Endothelial cell of umbilical vein (primary cell): ENCODE data around the gene NSG2. TPM values are rescaled to one million over a fixed set of nuclear protein-coding genes. Genes with fewer than 3 reads are reported as not detected.

Experiments used
- BruUV-seq: library from RNA; stranded (reverse); fragments of 400-500 nt; replicated peaks from 2 replicates; lab custom pipeline; 2021; lab: Mats Ljungman, UMichigan
- CTCF ChIA-PET: fragments of 300-600, 350-600 bp; sonication (Branson Sonifier 250); formaldehyde crosslinking; loops from one replicate; lab custom pipeline; 2021; ENCODE audit warnings: antibody characterized with exemption, inconsistent platforms; lab: Charles Lee
- POLR2A ChIA-PET: fragments of 300-600, 350-600 bp; sonication (Branson Sonifier 250); formaldehyde crosslinking; loops from one replicate; lab custom pipeline; 2021; ENCODE audit warnings: antibody characterized with exemption, inconsistent platforms; lab: Charles Lee
- DNase-seq: peaks from one replicate; pipeline ENCODE4 v3.0.0-alpha.2; 2011; ENCODE audit warnings: low read depth, low spot score
- FAIRE-seq: peaks from 2 replicates; lab custom pipeline; 2011; peaks lifted over from hg19 to GRCh38; lab: Jason Lieb, UNC
- H2AFZ ChIP-seq: 2 replicates; pipeline ENCODE4 v1.6.0; 2012; ENCODE audit warnings: low read depth, low read length, control low read depth, inconsistent platforms
- H3K27ac ChIP-seq: 2 replicates; pipeline ENCODE4 v1.5.1; 2011; ENCODE audit warnings: low read depth, mild to moderate bottlenecking, control low read depth, low read length, moderate library complexity; ENCODE audit not compliant: insufficient read depth
- H3K27me3 ChIP-seq, 2 experiments: 2 replicates each; pipeline versions ENCODE4 v1.6.0 to v1.6.1; 2011; ENCODE audit warnings: low read length in 2 of 2, mixed read lengths in 1 of 2; ENCODE audit not compliant: control insufficient read depth in 2 of 2, insufficient read depth in 2 of 2
- H3K36me3 ChIP-seq, 2 experiments: 2 replicates in 1 of 2; 3 replicates in 1 of 2; pipeline ENCODE4 v1.5.1; 2011; ENCODE audit warnings: low read length in 2 of 2, mild to moderate bottlenecking in 1 of 2, moderate library complexity in 1 of 2; ENCODE audit not compliant: control insufficient read depth in 2 of 2, insufficient read depth in 2 of 2; ENCODE audit errors: extremely low read depth in 1 of 2
- H3K4me1 ChIP-seq: 3 replicates; pipeline ENCODE4 v1.5.1; 2011; ENCODE audit warnings: mild to moderate bottlenecking, low read length; ENCODE audit not compliant: control insufficient read depth, insufficient read depth; ENCODE audit errors: extremely low read depth
- H3K4me2 ChIP-seq: 2 replicates; pipeline ENCODE4 v1.6.1; 2011; ENCODE audit warnings: low read length, control low read depth, mixed read lengths; ENCODE audit not compliant: insufficient read depth
- H3K4me3 ChIP-seq, 3 experiments: fragments of 200-600 bp in 1 of 3; sonication (generic), shearing (Covaris generic) in 1 of 3; replicated peaks in 1 of 3; 2 replicates each; pipeline ENCODE4 v1.5.1; 2011 to 2016; ENCODE audit warnings: control low read depth in 3 of 3, low read length in 3 of 3, mild to moderate bottlenecking in 2 of 3, inconsistent platforms in 1 of 3, low read depth in 1 of 3, moderate library complexity in 1 of 3; ENCODE audit not compliant: insufficient read depth in 1 of 3
- H3K79me2 ChIP-seq: 2 replicates; pipeline ENCODE4 v1.6.0; 2012; ENCODE audit warnings: low read length, inconsistent platforms; ENCODE audit not compliant: control insufficient read depth, insufficient read depth
- H3K9ac ChIP-seq: replicated peaks from 2 replicates; pipeline ENCODE3; 2011; ENCODE audit warnings: low read length, control low read depth; ENCODE audit not compliant: insufficient read depth; ENCODE audit errors: extremely low read depth
- H3K9me1 ChIP-seq: replicated peaks from 3 replicates; pipeline ENCODE4 v1.6.0; 2011; ENCODE audit warnings: mild to moderate bottlenecking, low read length; ENCODE audit not compliant: control insufficient read depth, insufficient read depth; ENCODE audit errors: extremely low read depth
- H3K9me3 ChIP-seq: replicated peaks from 2 replicates; pipeline ENCODE4 v1.5.1; 2012; ENCODE audit warnings: low read length, inconsistent platforms; ENCODE audit not compliant: control insufficient read depth, insufficient read depth
- H4K20me1 ChIP-seq: replicated peaks from 2 replicates; pipeline ENCODE3; 2011; ENCODE audit warnings: mild to moderate bottlenecking, low read length; ENCODE audit not compliant: control insufficient read depth, insufficient read depth; ENCODE audit errors: extremely low read depth
- EZH2 ChIP-seq: IDR thresholded peaks from 2 replicates; pipeline ENCODE4 v1.6.1; 2012; ENCODE audit warnings: borderline replicate concordance, low read depth, mild to moderate bottlenecking, moderate library complexity, low read length, inconsistent platforms; ENCODE audit not compliant: severe bottlenecking
- FOS ChIP-seq: IDR thresholded peaks from 2 replicates; pipeline ENCODE4 v1.6.1; 2011; ENCODE audit warnings: mild to moderate bottlenecking, low read length, moderate library complexity, borderline replicate concordance; ENCODE audit not compliant: insufficient read depth
- GATA2 ChIP-seq: IDR thresholded peaks from 2 replicates; pipeline ENCODE4 v1.7.0; 2011; ENCODE audit warnings: low read depth, mild to moderate bottlenecking, moderate library complexity, mixed read lengths, low read length; ENCODE audit not compliant: insufficient read length, insufficient read depth
- JUN ChIP-seq: IDR thresholded peaks from 2 replicates; pipeline ENCODE4 v1.6.1; 2011; ENCODE audit warnings: borderline replicate concordance, low read depth; ENCODE audit not compliant: insufficient read length, insufficient read depth
- POLR2A ChIP-seq: IDR thresholded peaks from 2 replicates; pipeline ENCODE4 v1.6.1; 2012; ENCODE audit warnings: low read depth, mild to moderate bottlenecking, control low read depth, low read length
- POLR2AphosphoS5 ChIP-seq: IDR thresholded peaks from 2 replicates; pipeline ENCODE4 v1.6.1; 2012; ENCODE audit warnings: low read depth, mild to moderate bottlenecking, control low read depth, low read length, moderate library complexity; ENCODE audit not compliant: insufficient read depth
- dilution Hi-C: fragments of 300-500 bp; cut with MboI; formaldehyde crosslinking; loops from one replicate; pipeline ENCODE4 v1.15.0; 2019; ENCODE audit warnings: low sequenced_read_pairs; ENCODE audit not compliant: extremely low pct_ligation_motif_present
- intact Hi-C: fragments of 100-400 bp; cut with micrococcal nuclease; formaldehyde crosslinking; loops from one replicate; pipeline ENCODE4 v1.10.0; 2022
- polyA plus RNA-seq, 4 experiments: library from polyadenylated mRNA; depleted of rRNA in 3 of 4; stranded (reverse) in 3 of 4; unstranded in 1 of 4; fragments of >200 nt; gene quantifications; 2 replicates each; pipeline versions ENCODE4 v1.2.1 to v1.2.3, GENCODE V29; 2011 to 2012; ENCODE audit warnings: missing spikeins in 1 of 4
- total RNA-seq: library from RNA; stranded (reverse); gene quantifications from 2 replicates; pipeline ENCODE4 v1.2.3, GENCODE V29; 2021
- TF ChIP-seq, protein P1 (sequence below), 2 donors: IDR thresholded peaks; 1 replicate in 1 of 2; 2 replicates in 1 of 2; pipeline ENCODE4 v1.5.1; 2011; ENCODE audit warnings: low read length in 2 of 2, mild to moderate bottlenecking in 2 of 2, moderate library complexity in 2 of 2, control low read depth in 1 of 2, inconsistent platforms in 1 of 2, low read depth in 1 of 2; ENCODE audit not compliant: insufficient read depth in 1 of 2; ENCODE audit errors: extremely low read depth in 1 of 2
- TF ChIP-seq, protein P2 (sequence below): IDR thresholded peaks from 2 replicates; pipeline ENCODE4 v1.6.1; 2011; ENCODE audit not compliant: insufficient read depth, insufficient read length

NSG2 gene
- total and polyA plus RNA-seq, 2 donors (not counting 3 experiments of a cell fraction or from before 2014, with no cell fraction given) = not detected

DNA sequence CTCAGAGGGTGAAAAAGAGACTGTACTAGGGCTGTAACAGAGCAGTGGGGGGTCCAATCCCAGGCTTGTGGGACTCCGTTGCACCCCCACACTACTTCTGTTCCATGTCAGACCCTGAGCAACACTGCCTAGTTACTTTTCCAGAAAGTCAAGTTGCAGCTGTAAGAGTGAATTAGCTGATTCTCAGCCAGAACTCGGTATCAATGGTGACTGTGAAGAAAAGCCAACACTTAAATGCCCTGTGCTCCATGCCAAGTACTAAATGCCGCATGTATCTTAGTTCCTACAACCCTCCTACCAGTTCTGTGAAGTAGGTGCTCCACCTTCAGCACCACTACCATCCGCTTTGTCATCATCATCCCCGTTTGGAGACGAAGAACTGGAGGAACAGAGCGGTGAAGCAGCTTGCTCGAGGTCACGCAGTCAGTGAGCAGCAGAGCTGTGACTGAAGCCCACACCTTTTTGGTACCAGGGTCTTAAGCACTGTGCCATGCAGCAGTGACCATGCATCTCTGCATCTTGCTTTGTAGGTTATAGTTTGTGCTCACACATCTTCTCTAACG is 64.3 kb downstream of the NSG2 start:
- H3K27me3 ChIP-seq = no peaks in the 10 kb centered on the region
- no peaks in the 10 kb centered on the region for H3K4me1 ChIP-seq
- TF ChIP-seq JUN = no peak
- TF ChIP-seq, protein P1, sequence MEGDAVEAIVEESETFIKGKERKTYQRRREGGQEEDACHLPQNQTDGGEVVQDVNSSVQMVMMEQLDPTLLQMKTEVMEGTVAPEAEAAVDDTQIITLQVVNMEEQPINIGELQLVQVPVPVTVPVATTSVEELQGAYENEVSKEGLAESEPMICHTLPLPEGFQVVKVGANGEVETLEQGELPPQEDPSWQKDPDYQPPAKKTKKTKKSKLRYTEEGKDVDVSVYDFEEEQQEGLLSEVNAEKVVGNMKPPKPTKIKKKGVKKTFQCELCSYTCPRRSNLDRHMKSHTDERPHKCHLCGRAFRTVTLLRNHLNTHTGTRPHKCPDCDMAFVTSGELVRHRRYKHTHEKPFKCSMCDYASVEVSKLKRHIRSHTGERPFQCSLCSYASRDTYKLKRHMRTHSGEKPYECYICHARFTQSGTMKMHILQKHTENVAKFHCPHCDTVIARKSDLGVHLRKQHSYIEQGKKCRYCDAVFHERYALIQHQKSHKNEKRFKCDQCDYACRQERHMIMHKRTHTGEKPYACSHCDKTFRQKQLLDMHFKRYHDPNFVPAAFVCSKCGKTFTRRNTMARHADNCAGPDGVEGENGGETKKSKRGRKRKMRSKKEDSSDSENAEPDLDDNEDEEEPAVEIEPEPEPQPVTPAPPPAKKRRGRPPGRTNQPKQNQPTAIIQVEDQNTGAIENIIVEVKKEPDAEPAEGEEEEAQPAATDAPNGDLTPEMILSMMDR (IDR thresholded peaks at IDR 0.05; ENCODE audit: extremely low read depth in 1 of 2, insufficient read depth in 1 of 2, low read depth in 1 of 2, low read length in 2 of 2) = no peak
- TF ChIP-seq POLR2AphosphoS5 = no peak
- no peak overlapping the region for H2AFZ ChIP-seq
- ChIA-PET POLR2A (no interaction called here), CTCF (no interaction called here)
- H3K9me3 ChIP-seq = peaks cover 11% of the 10 kb centered on the region
- no TSS peak for BruUV-seq
- H4K20me1 ChIP-seq = no peaks in the 10 kb centered on the region
- H3K36me3 ChIP-seq = no peaks in the 10 kb centered on the region
- H3K27ac ChIP-seq = no peak overlapping the region
- no peak for FAIRE-seq
- H3K9me1 ChIP-seq = no peaks in the 10 kb centered on the region
- no peak overlapping the region for H3K4me2 ChIP-seq
- no peaks in the 10 kb centered on the region for H3K79me2 ChIP-seq
- intact Hi-C loops = no loop called here
- DNase-seq = no peak
- dilution Hi-C loops = no loop called here
- no peak overlapping the region for H3K4me3 ChIP-seq
- H3K9ac ChIP-seq = no peak overlapping the region

DNA sequence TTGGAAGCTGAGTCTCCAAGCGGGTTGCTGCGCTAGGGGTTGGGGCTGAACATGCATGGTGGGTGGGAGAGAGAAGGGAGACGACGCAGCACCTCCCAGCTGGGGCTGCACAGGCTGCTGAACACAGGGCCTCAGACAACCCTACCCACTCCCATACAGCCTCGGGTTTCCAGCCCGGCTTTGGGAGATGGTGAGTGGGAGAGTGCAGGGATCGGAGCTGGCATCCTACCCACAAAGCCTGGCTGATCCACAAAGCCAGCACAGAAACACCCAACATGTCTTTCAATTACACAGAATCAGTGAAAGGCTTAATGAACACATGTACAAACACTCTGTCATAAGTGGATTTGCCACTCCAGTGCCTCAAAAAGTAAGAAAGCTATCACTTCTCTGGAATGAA is 64.8 kb downstream of the NSG2 start:
- Histone ChIP-seq H3K79me2 (no peaks in the 10 kb centered on the region), H3K9me1 (no peaks in the 10 kb centered on the region), H4K20me1 (no peaks in the 10 kb centered on the region), H3K4me2 (no peak overlapping the region), H2AFZ (no peak overlapping the region), H3K9me3 (peaks cover 11% of the 10 kb centered on the region), H3K4me1 (no peaks in the 10 kb centered on the region), H3K4me3 (no peak overlapping the region), H3K36me3 (no peaks in the 10 kb centered on the region), H3K9ac (no peak overlapping the region), H3K27me3 (no peaks in the 10 kb centered on the region), H3K27ac (no peak overlapping the region)
- dilution Hi-C loops (no loop called here), intact Hi-C loops (no loop called here)
- TF ChIP-seq EZH2 (no peak), FOS (no peak), GATA2 (no peak), POLR2A (no peak), POLR2AphosphoS5 (no peak)
- TF ChIP-seq, protein P2, sequence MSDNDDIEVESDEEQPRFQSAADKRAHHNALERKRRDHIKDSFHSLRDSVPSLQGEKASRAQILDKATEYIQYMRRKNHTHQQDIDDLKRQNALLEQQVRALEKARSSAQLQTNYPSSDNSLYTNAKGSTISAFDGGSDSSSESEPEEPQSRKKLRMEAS = no peak
- TF ChIP-seq, protein P1 (IDR thresholded peaks at IDR 0.05; ENCODE audit: extremely low read depth in 1 of 2, insufficient read depth in 1 of 2, low read depth in 1 of 2, low read length in 2 of 2) = no peak
- FAIRE-seq = no peak
- DNase-seq = no peak
- POLR2A ChIA-PET = no interaction called here
- no TSS peak for BruUV-seq
- CTCF ChIA-PET = no interaction called here
